B cell (primary cell): ENCODE data around the gene PRXL2B.

Experiments
- EZH2 ChIP-seq: IDR thresholded peaks from 2 replicates; pipeline ENCODE4 v1.6.1; 2012; ENCODE audit warnings: borderline replicate concordance, low read depth, mild to moderate bottlenecking, moderate library complexity, low read length; ENCODE audit not compliant: insufficient read depth, poor library complexity, severe bottlenecking
- TF ChIP-seq, protein P1 (sequence below): fragments of 200-600 bp; IDR thresholded peaks from one replicate; pipeline ENCODE4 v1.8.0; 2022; ENCODE audit warnings: antibody characterized with exemption, mild to moderate bottlenecking

GRCh38 chr1:2591233-2591580 is 4.6 kb downstream of the PRXL2B start:
- TF ChIP-seq, protein P1, sequence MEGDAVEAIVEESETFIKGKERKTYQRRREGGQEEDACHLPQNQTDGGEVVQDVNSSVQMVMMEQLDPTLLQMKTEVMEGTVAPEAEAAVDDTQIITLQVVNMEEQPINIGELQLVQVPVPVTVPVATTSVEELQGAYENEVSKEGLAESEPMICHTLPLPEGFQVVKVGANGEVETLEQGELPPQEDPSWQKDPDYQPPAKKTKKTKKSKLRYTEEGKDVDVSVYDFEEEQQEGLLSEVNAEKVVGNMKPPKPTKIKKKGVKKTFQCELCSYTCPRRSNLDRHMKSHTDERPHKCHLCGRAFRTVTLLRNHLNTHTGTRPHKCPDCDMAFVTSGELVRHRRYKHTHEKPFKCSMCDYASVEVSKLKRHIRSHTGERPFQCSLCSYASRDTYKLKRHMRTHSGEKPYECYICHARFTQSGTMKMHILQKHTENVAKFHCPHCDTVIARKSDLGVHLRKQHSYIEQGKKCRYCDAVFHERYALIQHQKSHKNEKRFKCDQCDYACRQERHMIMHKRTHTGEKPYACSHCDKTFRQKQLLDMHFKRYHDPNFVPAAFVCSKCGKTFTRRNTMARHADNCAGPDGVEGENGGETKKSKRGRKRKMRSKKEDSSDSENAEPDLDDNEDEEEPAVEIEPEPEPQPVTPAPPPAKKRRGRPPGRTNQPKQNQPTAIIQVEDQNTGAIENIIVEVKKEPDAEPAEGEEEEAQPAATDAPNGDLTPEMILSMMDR = no peak
- TF ChIP-seq EZH2 = no peak
